ENCODE data around the gene SLC13A5.
"Not testable (repeated sequence)": the region's sequence is repeated elsewhere in the genome, so short reads cannot be mapped to it uniquely, and the experiment has no call there.

SLC13A5 gene

DNA sequence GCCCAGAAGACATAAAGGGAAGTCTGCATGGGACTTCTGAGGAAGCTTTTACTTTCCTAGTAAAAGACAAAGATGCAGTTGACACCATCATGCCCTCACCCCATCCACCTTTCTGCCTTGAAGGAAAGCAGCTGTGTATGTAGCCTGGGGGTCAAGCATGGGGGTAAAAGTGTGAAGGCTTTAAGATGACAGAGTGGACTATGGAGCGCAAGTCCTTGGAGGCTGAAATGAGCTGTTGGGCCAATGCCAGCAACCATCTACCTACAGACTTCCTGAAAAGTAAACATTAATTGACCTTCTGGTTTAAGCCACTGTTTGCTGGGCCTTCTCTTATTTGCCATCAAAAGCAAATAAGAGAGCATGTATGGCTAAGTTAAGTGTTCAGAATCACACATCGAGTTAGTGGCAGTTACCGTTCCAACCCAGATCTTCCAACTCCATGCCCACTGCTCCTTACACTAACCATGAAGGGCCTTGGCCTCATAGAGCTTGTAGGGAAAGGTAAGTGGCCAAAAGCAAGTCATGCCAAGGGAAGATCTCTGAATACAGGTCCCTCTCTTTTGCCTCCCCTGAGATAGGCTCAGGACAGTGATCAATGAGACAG lies 30.0 kb downstream of the SLC13A5 start:
- DNase-seq: no peak

DNA sequence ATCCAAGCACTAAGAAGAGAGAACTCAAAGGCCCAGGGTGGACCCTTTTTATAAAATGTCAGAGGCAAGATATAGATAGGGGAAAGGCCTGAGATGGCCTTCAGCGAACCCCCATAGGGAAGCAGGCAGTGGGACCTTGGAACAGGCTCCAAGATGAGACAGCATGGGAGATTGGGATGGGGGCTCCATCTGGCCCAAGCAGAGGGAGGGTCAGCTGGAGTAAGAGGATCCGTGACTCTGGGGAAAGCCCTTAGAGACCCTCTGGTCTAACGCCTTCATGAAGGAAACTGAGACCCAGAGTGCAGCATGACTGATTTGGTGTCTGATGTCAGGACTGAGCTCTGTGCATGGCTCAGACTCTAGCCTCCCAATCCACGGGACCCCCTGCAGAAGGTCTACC lies 30.8 kb downstream of the SLC13A5 start:
- no peak for DNase-seq

DNA sequence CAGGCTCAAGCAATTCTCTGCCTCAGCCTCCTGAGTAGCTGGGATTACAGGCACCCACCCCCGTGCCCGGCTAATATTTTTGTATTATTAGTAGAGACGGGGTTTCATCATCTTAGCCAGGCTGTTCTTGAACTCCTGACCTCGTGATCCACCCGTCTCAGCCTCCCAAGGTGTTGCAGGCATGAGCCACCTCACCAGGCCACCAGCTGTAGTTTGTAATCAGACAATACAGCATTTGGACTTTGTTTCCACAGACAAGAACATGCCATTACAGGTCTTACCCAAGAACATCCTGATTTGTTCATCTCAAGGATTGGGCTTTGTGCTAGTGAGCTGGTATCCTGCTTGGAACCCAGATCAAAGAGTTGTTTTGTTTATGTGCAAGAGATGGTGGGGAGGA lies 31.5 kb downstream of the SLC13A5 start:
- DNase-seq: no peak

DNA sequence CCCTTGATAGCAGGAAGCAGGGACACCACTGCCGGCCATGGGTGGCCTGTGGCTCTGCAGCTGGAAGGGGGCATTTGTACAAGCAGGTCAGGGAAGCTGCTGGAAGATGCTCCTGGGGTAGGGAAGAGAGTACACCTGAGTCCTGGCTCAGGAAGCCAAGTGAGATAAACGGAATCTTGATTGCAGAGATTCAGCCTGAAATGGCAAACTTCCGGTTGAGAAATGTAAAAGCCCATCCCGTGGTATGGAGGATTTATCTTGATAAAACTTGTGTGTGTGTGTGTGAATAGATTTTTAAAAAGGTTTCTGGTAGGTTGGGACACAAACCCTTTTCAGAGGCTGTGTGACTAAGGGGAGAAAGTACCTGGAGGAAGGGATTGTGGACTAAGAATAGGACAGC lies 32.0 kb downstream of the SLC13A5 start:
- DNase-seq: no peak

DNA sequence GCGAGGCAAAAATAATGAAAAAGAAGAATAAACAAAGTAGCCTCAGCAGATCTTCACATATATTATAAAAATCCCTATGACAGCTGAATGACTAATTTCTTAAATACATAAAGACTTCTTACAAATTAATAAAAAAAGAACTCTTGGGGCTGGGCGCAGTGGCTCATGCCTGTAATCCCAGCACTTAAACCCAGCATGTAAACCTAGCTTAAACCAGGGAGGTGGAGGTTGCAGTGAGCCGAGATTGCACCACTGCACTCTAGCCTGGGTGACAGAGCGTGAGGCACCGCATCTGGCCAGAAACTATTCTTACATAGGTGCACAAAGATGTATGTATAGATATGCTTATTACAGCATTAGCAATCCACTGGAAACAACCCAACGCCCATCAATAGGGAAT lies 33.9 kb downstream of the SLC13A5 start:
- DNase-seq: no peak

DNA sequence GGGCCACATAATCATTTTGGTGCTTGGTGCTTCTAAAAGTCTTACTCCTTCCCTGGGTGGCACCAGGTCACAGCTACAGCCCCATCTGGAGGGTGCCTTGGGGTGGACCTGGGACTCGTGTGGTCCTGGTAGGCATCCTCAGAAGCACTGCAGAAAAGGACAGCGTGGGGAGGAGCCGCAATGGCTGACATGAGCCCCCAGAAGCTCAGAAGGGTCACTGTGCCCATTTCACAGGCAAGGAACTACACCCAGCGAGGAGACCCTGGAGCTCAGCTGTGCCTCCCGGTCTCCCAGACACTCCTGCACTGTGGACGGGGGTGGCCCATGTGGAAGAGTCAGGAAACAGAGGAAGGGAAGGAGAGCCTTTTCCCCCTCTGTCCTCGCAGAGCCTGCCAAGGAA lies 35.2 kb downstream of the SLC13A5 start:
- DNase-seq: no peak

DNA sequence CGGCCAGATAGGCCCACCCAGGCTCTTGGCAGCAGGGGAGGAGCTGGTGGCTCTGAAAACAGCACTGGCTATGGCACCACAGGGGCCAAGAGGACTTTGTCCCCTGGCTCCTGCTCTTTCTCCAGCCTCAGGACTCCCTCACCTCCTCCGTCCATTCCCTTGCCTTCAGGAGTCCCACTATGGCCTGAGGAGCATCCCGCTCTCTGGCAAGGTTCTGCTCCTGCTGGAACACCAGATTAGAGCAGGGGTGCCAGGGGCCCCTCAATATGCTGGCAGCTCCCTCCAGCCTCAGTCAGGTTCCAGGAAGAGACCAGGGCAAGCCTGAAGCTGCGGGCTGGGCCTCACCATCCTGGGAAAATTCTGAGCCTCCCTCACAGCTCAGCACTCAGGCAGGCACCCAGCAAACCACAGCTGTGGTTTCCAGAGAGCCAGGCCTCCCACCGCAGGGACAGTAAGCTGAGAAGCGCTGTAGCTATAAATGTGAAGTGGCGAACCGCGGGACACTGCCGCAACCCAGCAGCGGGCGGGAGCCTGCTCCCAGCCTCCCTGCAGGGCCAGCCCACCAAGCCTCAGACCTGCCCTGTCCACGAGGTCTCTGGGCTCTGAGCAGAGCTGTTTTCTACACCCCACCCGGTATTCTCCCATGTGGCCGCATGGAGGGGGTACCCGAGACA lies 35.9 kb downstream of the SLC13A5 start:
- no peak for DNase-seq

DNA sequence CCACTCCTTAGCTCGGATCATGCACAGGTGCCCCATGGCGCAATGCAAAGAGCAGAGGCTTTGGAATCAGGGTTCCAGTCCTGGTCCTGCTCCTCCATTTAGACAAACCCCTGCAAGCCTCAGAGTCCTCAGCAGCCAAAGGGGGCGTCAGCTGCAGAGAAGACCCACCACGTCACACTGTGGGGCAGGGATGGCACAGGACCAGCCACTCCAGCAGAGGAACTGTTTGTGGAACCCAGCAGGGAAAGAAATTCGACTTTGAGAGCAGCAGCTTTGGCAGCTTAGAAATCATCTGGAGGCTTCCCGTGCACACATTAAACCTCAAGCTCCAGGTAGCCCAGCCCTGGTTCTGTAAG lies 36.4 kb downstream of the SLC13A5 start:
- DNase-seq: no peak

DNA sequence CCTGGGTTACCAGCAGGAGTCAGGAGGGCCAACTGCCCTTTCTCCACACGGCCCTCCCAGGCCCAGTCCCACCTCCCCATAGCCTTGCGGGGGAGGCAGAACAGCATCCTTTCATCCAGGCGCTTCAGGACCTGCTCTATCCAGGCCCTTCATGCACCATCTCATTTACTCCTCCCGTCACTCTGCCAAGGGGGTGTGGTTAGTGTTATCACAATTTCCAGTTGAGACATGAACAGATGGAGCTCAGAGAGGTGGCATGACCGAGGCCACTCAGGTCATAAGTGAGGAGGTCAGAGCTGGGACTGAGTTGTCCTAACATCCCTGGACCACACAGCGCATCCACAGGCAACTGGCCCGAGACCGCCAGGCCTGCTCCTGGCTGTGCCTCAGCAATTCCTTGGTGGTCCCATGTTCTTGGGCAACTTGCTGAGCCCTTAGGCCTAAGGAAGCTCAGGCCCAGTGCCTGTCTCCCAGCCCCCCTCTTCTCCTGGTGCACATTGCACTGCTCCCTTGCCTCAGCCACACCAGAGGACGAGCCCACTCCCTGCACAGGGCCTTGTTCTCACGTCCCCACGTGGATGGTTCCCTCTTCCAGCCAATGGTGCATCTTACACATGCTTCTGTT lies 37.9 kb downstream of the SLC13A5 start:
- DNase-seq: no peak

DNA sequence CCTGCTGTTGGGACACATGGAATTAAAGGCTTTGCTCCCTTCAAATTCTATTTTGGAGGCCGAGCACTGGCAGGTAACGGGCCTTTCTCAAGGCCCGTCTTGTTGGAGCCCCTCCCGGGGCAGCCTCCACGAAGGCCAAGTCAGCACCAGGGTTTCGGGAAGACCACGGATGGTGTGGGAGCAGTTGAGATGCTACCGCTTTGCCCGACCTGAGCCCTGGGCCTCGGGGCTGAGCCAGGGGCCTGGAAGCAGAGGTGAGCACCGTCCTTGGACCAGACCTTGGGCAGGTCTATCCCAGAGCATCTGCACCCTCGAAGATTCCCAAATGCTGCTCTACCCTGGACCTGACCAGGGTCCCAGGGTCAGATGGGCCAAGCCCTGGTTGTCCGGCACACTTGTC lies 38.6 kb downstream of the SLC13A5 start:
- no peak for DNase-seq

DNA sequence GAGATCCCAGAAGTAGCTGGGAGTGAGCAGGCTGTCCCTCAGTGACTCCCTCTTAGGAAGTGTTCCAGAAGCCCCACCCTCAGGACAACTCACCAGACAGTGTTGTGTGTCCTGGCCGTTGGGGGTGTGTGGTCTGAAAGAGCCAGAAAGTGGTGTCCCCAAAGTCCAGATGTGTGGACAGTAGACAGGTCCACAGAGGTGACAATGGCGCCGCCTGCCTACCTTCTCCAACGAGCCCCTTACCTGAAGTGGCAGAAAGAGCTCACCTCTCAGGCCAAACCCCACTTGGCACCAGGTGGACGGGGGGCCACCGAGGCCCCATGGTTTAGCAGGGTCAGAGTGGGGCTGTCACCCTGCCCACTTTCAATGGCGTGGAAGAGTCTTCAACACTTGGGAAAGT lies 41.7 kb downstream of the SLC13A5 start:
- DNase-seq: no peak

DNA sequence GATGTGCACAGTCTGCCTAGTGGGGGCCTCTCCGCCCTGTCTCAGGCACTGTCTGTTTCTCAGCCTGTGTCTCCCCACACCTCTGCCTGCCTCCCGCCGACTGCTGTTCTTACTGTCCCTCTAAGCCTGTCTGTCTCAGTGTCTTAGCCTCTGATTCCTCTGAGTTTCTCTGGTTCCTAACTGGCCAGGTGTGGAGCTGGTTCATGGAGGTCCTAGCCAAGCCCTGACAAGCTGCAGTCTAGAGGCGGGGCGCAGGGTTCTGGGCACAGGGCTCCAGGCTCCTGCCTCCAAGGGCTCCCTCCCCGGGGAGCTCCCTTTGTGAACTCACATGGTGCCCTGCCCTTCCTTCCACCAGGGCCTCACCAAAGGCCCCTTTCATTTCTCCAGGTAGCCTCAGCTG lies 42.2 kb downstream of the SLC13A5 start:
- no peak for DNase-seq

DNA sequence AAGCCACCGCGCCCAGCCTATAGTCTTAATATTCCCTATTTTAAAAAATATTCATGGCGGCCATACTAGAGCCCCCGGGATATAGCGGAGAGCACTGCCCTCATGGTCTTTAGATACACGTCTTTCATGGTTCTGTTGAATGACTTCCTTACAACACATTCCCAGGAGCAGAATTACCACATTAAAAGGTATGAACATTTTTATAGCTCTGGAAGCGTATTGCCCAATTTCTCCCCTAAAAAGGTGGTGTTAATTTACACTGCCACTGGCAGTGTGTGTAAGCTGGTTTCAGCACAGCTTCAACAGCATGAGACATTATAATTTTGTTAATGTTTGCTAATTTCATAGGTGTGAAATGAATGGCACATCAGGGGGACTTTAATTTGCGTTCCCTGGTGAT lies 42.6 kb downstream of the SLC13A5 start:
- DNase-seq: no peak

DNA sequence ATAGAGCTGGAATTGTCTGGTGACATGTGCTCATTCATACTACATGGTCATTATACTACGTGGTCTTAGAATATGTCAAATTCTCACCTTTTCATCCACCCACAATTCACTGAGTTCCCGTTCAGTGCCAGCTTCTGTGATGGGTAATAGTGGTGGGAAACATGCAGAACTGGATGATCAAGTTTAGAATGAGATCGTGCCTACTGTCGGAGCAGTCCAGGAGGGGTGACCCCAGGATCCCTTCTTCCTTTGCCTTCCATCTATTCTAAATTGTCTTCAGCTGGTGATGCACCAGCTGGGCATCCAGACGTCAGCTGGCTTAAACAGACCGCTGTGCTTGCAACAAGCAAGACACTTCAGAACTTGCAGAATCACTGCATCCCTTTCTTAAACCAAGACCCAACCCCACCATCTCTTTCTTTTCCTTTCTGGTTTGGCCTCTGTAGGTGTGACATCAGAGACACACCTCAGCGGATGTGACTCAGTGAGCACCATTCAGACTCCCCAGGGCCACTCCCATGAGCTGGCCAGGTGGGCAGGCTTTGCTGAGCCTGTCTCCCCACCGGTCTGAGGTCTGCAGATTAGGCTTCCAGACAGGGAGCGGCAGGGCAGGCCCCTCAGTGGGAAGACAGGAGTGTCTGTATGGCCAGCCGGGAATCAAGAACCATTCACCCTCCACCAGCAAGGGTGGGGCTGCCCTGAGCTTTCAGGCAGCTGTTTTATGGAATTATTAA lies 43.5 kb downstream of the SLC13A5 start:
- no peak for DNase-seq

DNA sequence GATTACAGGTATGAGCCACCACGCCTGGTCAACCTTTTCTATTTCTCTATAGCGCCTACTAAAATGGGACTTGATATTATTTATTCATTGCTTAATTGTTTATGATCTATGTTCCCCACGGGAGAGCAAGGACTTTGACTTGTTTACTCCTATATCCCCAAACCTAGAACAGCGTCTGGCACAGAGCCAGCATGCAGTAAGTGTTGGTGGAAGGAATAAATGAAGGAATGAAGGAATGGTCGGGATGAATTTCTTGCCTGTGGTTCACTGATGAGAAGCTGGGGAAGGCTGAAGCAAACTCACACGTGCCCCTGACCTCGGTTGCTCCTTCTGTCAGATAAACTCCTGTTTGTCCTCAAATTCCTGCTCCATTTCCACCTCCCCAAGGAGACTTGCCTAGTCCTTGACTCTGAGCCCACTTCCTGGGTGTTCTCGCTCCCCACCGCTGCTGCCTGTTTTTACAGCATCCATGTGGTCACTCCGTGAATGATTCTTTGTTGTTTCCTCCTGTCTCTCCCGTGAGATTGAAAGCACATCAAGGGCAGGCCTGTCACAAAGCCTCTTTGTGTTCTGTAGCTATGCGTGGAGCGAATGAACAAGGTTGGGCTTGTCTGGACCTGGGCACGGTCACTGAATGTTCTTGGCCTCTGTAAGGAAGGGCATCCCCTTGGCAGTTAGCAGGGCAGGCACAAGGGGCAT lies 44.3 kb downstream of the SLC13A5 start:
- no peak for DNase-seq

DNA sequence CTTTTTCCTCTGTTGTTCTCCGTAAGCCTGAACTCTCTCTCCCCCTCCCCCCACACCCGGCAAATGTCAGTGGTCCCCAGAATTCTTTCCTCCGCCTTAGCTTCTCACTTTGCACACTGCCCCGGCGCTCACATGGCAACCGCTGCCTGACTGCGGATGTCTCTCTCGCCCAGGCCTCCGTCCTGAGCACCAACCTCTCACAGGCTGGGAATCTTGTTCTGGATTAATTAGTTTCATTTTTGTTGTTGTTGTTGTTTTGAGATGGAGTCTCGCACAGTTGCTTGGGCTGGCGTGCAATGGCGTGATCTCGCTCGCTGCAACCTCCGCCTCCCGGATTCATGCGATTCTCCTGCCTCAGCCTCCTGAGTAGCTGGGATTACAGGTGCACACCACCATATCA lies 45.0 kb downstream of the SLC13A5 start:
- DNase-seq: no peak

DNA sequence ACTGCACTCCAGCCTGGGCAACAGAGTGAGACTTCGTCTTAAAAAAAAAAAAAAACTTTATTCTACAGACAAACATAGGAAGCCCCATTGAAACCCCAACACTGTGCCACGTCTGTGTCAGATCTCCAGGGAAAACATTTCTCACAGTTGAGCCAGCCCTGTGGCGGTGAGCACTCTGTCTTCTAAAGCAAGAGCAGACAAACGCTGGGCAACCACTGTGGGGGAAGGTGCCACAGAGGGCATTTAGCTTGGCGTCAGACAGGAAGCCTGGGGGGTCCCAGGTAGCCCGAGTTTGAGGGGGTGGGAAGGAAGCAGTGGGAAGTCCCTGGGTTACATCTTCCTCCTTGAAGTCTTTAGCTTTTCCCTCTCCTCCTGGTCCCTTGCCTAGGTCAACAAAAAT lies 45.7 kb downstream of the SLC13A5 start:
- no peak for DNase-seq

DNA sequence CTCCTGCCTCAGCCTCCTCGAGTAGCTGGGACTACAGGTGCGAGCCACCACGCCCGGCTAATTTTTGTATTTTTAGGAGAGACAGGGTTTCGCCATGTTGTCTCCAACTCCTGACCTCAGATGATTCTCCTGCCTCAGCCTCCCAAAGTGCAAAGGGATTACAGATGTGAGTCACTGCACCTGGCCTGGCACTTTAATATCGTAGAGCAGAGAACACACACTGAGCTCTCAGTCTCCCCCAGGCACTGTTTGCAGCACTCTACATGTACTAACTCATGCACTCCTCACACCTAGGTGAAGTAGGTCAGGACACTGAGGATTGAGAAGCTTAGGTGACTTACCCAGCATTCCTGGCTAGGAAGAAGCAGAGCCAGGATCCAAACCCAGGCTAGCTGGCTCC lies 46.6 kb downstream of the SLC13A5 start:
- DNase-seq: no peak

DNA sequence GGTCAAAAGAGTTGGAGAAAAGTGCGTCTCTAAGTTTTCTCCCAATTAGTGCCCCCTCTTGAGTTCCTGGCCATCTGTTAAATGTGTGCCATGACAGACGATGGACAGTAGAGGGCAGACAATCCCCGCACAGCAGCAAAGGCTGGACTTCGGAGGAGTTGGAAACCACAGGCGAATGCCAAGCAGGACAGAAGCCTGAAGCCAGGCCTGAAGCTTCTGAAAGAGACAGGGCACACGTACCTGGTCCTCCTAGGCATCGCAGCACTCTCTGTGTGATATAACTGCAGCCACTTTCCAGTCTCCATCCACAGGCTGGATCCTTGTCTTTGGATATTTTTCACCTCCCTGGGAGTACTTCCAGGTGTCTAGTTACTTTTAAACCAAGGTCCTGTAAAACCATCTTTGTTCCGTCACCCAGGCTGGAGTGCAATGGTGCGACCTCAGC lies 47.1 kb downstream of the SLC13A5 start:
- DNase-seq: peak; percentile 14

DNA sequence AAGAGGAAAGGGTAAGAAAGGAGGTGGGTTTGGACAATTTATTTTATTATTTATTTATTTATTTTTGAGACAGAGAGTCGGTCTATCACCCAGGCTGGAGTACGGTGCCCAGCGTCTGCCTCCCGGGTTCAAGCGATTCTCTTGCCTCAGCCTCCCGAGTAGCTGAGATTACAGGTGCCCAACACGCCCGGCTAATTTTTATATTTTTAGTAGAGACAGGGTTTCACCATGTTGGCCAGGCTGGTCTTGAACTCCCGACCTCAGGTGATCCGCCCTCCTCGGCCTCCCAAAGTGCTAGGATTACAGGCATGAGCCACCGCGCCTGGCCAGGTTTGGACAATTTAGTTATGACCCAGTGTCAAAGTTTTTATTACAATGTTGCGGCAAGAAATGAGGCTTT lies 50.0 kb downstream of the SLC13A5 start:
- DNase-seq: not testable (repeated sequence)

DNA sequence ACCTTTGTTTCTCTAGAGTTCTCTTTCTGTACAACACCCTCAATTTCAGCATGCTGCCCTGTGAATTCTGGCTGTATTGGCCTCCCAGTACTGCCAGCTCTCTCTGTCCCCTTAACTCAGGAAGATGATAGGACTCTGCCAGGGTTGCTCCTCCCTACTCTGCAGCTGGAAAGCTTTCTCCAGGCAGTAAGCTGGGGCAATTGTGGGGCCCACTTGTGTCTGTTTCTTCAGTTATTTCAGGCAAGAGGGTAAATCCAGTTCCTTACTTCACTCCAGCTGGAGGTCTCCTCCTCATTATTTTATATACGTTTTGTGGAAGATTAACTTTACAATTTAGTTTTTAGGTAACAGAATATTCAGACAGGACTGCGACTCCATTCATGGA lies 51.7 kb downstream of the SLC13A5 start:
- DNase-seq: no peak

DNA sequence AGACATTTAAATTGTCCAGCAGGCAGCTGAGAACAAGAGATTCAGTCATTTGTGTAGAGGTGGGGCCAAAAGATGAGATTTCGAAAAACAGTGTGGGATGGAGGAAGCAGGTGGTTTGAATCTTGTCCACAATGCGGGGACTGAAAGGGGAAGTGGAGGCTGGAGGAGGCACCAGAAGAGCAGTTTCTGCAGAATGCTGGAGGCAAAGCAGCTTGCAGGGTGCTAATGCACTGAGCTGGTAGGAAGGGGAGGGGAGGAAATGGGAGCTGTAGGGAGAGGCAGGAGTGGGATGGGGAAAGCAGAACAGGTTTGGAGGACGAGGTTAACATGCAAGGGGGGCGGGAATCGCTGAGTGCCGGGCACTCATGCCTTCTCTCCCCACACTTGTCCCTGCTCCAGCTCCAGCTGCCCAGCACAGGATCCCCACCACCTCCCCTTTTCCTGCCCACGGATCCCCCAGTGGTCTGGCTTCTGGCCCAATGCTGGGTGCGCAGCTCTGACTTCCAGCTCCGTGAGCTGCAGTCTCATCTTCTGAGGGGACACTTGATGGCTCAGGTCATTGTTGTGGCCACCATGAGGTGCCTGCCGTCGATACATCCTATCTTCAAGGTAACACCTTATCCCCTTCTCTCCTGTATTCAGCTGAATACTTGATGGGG lies 52.2 kb downstream of the SLC13A5 start:
- DNase-seq: no peak

DNA sequence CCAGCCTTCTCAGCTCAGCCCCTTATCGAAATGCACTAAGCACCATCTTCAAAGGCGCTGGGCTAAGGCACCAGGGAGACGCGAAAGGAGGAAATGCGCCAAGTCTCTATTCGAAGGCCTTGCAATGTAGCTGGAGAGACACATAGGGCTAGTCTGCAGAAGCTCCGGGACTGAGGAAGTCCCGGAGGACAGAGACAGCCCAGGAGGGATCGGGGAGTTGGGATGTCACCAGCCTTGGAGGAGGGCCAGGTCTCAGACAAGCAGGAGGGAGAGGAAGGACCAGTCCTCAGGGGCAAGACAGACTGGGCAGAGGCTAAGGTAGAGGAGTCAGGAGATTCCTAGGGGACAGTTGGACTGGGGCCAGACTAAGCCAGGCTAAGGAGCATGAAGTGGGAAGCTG lies 53.1 kb downstream of the SLC13A5 start:
- DNase-seq: no peak
